GM18873 (cell line): ENCODE results near the gene OR13C4.
"Not testable (repeated sequence)": the region's sequence is repeated elsewhere in the genome, so short reads cannot be mapped to it uniquely, and the experiment has no call there.

Experiments
- ATAC-seq: cut with Tn5 transposase; IDR thresholded peaks from one replicate; pipeline ENCODE4 v1.9.1; 2021; ENCODE audit warnings: mild to moderate bottlenecking, moderate library complexity, moderate number of reproducible peaks; ENCODE audit not compliant: unreplicated experiment, low FRiP score

OR13C4 gene

DNA sequence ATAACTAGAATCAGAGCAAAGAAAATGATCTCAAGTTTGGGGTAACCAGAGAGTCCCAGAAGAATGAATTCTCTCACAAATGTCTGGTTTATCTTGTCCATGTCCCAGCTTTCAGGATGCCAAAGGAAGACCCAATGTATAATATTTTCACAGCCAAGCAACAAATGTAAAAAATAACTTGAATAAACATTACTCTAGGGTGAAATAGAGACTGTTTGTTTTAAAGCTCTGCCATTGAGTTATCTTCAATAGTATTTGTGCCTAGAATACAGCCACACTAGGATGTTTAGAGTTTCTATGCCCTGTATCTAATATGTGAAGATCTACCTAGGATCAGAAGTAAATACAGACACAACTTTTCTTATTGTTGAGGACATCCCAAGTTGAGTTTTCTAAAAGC lies at the start of gene OR13C4:
Gene OR13C4, minus strand, starts transcription at position 101 of the 400 bp plus-strand sequence. Its CDS starts 0 bp downstream, at position 101.
- ATAC-seq = no peak

DNA sequence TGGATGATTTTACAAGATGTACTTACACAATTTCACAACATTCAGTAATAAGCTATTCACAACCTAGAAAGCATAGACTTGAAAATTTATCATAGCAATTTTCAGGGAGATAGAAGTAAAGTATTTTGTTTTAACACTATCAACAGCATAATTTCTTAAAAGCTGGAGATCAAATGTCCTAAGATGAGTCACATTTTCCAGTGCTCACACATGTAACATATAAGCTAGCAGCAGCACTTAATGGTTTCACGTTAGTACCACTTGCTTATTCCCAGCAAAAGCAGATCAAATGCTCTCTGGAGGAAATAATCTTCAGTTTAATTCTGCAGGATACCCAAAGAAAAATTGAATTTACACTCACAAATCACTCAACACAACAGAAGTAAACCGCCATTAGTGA lies 48.4 kb upstream of the OR13C4 start:
- no peak for ATAC-seq

GRCh38 chr9:104572612-104573011 lies 45.6 kb upstream of the OR13C4 start:
- ATAC-seq = no peak

DNA sequence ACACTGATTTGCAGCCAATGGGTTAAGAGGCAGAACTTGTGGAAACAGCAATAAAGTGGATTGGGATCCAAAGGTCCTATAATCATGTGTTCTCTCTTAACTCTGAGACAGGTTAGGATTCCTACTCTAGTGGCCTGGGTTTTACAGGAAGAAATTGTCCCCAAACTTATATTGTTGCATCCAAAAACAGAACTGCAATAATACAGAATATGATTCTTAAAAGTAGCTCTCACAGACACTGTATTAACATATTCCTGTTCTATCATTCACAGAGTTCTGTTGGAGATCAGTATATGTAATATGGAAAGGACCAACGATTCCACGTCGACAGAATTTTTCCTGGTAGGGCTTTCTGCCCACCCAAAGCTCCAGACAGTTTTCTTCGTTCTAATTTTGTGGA lies 41.9 kb upstream of the OR13C4 start, which contains the start of gene OR13C8:
Gene OR13C8, plus strand, starts transcription at position 301 of the 400 bp plus-strand sequence. Its CDS starts 0 bp downstream, at position 301.
- ATAC-seq = no peak

GRCh38 chr9:104564358-104564757 lies 37.3 kb upstream of the OR13C4 start:
- ATAC-seq = no peak

DNA sequence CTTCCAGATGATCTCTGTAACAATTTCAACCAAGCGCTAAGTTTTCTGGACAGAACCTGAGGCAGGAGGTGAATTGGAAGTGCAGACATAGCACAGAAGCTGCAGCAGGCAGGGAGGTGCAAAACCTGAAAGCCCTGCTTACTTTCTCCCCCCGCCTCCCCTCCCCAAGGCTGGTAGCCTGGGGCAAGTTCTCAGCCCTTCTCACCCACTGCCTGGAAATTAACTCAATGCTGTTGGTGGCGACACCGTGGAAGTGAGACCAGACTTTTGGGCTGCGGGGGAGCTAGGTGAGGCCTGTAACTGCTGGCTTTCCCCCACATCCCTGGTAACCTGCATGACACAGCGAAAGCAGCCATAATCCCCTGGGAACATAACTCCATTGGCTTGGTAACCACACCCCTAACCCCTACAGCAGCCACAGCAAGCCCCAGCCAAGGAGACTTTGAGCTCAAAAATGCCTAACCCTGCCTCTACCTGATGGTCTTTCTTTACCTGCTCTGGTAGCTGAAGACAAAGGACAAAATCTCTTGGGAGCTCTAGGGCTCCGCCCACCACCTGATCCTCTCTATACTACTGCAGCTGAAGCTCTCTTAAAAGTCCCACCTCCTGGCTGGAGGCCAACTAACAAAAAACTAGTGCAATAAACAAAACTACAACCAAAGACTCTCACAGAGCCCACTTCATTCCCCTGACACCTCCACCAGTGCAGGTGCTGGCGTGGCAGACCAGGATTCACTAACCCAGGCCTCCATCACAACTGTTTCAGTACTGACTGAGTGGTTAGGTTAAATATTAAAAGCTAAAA lies 30.0 kb upstream of the OR13C4 start:
- ATAC-seq = peak; percentile 43

DNA sequence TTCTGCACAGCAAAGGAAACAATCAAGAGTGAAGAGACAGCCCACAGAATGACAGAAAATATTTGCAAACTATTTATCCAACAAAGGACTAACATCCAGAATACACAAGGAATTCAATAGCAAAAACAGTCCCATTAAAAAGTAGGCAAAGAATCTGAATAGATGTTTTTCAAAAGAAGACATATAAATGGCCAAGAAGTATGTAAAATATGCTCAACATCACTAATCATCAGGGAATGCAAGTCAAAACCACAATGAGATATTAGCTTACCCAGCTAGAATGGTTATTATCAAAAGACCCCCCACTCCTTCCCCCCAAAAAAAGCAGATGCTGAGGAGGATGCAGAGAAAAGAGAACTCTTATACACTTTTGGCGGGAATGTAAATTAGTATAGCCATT lies 28.5 kb upstream of the OR13C4 start:
- ATAC-seq = no peak

- no peak for ATAC-seq
Measured at GRCh38 chr9:104553261-104553660, 26.3 kb upstream of the OR13C4 start.

- no peak for ATAC-seq
Measured at GRCh38 chr9:104544644-104545043, 17.6 kb upstream of the OR13C4 start.

DNA sequence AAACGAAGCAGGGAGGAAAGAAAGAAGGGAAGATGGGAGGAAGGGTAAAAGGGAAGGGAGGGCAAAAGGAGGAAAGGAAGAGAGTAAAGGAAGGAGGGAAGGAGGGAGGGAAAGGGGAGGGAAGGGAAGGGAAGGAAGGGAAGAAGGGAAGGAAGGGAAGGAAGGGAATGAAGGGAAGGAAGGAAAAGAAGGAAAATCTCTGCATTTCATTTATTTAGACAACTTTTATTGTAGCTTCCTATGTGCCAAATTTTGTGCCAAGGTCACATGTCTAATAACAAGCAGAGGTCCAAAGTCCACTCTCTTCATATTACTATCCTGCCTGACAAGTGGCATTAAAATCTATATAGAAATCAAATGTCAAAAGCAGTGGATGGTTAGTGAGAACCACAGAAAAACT lies 12.3 kb upstream of the OR13C4 start:
- ATAC-seq = no peak

DNA sequence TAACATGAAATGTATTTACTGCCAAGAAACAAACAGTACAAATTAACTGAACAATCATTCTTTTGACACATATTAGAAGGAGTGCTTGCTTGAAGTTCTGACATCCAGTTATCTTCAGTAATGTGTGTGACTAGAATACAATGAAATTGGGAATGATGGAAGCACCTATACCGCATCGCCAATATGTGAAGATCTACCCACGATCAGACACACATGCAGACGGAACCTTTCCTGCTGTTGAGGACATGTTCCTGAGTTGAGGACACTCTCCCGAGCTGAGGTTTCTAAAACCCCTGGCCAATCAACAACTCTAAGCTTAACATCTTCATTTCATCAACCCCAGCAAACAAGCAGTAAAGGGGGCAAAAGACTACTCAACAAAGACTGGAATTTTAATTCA lies 9.7 kb upstream of the OR13C4 start, which contains the start of gene OR13C3:
Gene OR13C3, minus strand, starts transcription at position 101 of the 400 bp plus-strand sequence. CDS start 133 bp downstream, outside the sequence.
- no peak for ATAC-seq

GRCh38 chr9:104520241-104520640 lies 6.8 kb downstream of the OR13C4 start:
- not testable (repeated sequence) for ATAC-seq

- no peak for ATAC-seq
Measured at GRCh38 chr9:104514901-104515300, 12.1 kb downstream of the OR13C4 start.

GRCh38 chr9:104506565-104506964 lies 20.4 kb downstream of the OR13C4 start:
- no peak for ATAC-seq

DNA sequence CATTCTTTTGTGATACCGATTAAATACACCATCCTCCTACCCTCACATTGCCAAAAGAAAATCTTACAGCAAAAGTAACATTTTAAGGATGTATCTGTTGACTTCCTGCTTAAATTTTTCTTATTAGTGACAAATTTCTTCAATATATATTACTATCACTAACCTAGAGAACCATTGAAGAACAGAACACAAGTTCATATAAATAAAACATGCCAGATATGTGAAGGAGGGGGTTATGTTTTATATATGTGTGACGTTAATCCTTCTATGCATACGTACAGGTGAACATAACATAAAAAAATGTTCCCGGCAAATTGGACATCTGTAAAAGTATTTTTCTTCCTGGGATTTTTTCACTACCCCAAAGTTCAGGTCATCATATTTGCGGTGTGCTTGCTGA lies 23.0 kb downstream of the OR13C4 start, which contains the start of gene OR13F1:
Gene OR13F1, plus strand, starts transcription at position 301 of the 400 bp plus-strand sequence. Its CDS starts 0 bp downstream, at position 301.
- ATAC-seq = no peak

DNA sequence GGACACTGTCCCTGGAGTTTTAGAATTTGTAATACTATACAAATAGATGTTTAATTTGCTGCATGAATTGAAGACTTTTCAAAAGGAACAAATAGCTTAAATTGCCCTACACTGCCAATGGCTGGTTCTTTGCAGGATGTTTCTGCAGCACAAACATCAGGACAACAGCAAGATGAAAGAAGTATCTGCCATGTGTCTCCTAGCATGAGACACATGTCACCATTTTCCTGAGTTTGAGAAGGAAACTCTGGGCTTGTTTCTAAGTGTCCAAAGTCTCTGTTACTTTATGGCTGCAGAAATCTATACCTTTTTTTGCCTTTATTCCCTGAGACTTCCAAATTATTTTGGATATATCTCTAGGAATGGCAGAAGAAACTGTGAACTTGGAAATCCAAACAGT lies 23.6 kb downstream of the OR13C4 start:
- ATAC-seq = no peak

- no peak for ATAC-seq
Measured at GRCh38 chr9:104494808-104495207, 32.2 kb downstream of the OR13C4 start.

DNA sequence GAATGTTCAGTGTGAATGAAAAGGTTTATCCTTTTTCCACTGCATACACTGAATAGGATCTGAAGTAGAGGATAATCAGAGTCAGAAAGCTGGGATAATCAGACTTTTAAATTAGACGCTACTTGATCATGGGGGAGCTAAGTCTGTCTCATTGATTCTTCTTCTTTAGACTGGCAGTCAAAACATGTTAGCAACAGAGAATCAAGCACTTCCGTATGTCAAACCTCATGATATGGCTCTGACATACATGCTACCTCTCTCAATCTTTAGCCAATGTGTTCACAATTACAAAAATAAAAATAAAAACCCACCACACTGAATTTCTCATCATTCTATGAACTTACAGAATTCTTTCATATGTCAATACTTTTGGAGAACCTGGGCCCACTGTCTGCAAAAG lies 42.0 kb downstream of the OR13C4 start:
- no peak for ATAC-seq

DNA sequence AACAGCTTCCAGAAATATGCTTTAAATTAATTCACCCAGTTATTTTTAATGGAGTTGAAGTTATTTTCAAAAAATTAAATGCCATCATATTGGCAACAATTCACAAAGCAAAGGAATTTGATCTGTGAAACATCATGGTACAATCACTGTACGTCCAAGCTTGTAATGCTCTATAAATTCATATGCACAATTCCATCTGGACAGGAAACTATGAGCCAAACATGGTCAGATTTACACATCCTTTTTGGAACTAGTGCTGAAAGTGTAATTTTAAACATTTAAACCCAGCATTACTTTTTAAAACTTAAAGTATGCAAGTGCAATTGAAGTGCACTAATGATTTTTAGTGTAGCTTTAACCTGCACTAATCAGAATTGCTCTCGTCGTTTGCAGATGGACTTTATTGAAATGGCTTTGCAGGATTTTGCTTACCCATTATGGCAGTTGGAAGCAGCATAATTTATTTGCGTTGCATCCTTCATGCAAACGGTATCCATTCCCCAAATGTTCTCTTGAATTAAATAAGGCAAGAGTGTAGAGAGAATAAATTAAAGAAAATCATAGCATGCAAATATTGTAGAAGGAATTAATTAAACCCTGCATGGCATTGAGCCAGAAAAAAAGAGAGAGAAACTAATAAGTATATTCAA lies 44.0 kb downstream of the OR13C4 start:
- no peak for ATAC-seq
